ENCODE measurements around the gene PRTG.

PRTG gene

DNA sequence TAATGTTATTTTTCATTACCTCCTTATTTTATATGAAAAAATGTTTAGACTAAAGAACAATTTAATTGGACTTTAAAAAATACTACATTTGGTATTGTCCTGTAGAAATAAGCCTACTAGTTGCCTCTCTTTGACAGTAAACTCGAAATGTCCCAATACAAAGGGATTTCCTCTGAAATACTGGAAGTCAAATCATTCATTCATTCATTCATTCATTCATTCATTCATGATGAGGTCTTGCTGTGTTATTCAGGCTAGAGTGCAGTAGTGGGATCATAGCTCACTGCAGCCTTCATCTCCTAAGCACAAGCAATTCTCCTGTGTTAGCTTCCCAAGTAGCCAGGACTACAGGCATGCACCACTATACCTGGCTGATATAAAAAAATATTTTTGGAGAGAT, 104.2 kb downstream of the PRTG start:
- Histone ChIP-seq H3K27ac (replicated peaks) (no peak overlapping the region), H3K27me3 (ENCODE audit: insufficient read depth, poor library complexity, severe bottlenecking) (no peaks in the 10 kb centered on the region), H3K4me3 (replicated peaks; ENCODE audit: insufficient read depth, low read length) (no peak overlapping the region)
- TF ChIP-seq, protein P1, sequence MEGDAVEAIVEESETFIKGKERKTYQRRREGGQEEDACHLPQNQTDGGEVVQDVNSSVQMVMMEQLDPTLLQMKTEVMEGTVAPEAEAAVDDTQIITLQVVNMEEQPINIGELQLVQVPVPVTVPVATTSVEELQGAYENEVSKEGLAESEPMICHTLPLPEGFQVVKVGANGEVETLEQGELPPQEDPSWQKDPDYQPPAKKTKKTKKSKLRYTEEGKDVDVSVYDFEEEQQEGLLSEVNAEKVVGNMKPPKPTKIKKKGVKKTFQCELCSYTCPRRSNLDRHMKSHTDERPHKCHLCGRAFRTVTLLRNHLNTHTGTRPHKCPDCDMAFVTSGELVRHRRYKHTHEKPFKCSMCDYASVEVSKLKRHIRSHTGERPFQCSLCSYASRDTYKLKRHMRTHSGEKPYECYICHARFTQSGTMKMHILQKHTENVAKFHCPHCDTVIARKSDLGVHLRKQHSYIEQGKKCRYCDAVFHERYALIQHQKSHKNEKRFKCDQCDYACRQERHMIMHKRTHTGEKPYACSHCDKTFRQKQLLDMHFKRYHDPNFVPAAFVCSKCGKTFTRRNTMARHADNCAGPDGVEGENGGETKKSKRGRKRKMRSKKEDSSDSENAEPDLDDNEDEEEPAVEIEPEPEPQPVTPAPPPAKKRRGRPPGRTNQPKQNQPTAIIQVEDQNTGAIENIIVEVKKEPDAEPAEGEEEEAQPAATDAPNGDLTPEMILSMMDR (IDR thresholded peaks at IDR 0.05; ENCODE audit: insufficient read depth, low read length), result no peak
- TF ChIP-seq POLR2AphosphoS5 (IDR thresholded peaks at IDR 0.05; ENCODE audit: low read depth), result no peak
- no peak for TF ChIP-seq SPI1 (IDR thresholded peaks at IDR 0.05; ENCODE audit: borderline replicate concordance, low read depth)
- TF ChIP-seq, protein P2, sequence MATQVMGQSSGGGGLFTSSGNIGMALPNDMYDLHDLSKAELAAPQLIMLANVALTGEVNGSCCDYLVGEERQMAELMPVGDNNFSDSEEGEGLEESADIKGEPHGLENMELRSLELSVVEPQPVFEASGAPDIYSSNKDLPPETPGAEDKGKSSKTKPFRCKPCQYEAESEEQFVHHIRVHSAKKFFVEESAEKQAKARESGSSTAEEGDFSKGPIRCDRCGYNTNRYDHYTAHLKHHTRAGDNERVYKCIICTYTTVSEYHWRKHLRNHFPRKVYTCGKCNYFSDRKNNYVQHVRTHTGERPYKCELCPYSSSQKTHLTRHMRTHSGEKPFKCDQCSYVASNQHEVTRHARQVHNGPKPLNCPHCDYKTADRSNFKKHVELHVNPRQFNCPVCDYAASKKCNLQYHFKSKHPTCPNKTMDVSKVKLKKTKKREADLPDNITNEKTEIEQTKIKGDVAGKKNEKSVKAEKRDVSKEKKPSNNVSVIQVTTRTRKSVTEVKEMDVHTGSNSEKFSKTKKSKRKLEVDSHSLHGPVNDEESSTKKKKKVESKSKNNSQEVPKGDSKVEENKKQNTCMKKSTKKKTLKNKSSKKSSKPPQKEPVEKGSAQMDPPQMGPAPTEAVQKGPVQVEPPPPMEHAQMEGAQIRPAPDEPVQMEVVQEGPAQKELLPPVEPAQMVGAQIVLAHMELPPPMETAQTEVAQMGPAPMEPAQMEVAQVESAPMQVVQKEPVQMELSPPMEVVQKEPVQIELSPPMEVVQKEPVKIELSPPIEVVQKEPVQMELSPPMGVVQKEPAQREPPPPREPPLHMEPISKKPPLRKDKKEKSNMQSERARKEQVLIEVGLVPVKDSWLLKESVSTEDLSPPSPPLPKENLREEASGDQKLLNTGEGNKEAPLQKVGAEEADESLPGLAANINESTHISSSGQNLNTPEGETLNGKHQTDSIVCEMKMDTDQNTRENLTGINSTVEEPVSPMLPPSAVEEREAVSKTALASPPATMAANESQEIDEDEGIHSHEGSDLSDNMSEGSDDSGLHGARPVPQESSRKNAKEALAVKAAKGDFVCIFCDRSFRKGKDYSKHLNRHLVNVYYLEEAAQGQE (IDR thresholded peaks at IDR 0.05; ENCODE audit: insufficient replicate concordance, low read depth), result no peak
- no peak for TF ChIP-seq GABPA (IDR thresholded peaks at IDR 0.05; ENCODE audit: low read depth)
- DNase-seq (ENCODE audit: low read depth in 1 of 2, low spot score in 1 of 2), result no peak

DNA sequence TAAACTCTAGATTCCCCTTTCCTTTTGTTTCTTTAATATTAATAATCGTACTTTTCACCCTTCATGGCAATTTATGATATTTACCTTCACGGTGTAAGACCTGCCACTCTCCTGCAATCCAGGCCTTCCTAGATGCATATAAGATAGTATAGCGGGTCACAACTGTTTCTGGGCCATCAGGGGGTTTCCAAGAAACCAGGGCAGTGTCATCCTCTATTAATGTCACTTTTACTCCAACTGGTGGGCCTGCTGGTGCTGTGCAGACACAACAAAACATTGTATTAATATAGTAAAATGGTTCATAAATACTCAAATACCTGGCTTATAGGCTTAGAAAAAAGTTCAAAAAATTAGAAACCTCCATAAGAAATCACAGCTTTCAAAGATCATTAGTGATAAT, 105.9 kb downstream of the PRTG start:
- no peak for DNase-seq (ENCODE audit: low read depth in 1 of 2, low spot score in 1 of 2)
- no peak for TF ChIP-seq POLR2AphosphoS5 (IDR thresholded peaks at IDR 0.05; ENCODE audit: low read depth)
- Histone ChIP-seq H3K27ac (replicated peaks) (no peak overlapping the region), H3K4me3 (replicated peaks; ENCODE audit: insufficient read depth, low read length) (no peak overlapping the region), H3K27me3 (ENCODE audit: insufficient read depth, poor library complexity, severe bottlenecking) (no peaks in the 10 kb centered on the region)

DNA sequence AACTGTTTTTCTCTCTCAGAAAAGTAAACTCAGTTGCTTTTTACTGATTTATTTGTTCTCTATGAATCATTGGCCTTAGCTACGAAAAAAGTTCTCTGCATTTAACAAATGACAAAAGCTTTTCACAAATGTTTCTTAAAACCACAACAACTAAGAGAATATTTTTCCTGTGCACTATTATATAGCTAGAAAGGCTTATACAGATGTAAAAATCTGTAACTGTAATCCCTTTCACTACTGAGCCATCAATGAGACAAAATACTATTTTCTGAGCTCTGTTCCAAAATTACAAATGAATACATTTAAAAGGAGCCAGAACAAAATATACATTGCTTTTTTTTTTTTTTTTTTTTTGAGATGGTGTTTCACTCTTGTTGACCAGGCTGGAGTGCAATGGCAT, 109.2 kb downstream of the PRTG start:
- no peak for DNase-seq (ENCODE audit: low read depth in 1 of 2, low spot score in 1 of 2)
- no peaks in the 10 kb centered on the region for H3K27me3 ChIP-seq (ENCODE audit: insufficient read depth, poor library complexity, severe bottlenecking)
- no peak overlapping the region for H3K27ac ChIP-seq (replicated peaks)
- TF ChIP-seq, protein P1 (IDR thresholded peaks at IDR 0.05; ENCODE audit: insufficient read depth, low read length), result no peak
- H3K4me3 ChIP-seq (replicated peaks; ENCODE audit: insufficient read depth, low read length), result no peak overlapping the region

DNA sequence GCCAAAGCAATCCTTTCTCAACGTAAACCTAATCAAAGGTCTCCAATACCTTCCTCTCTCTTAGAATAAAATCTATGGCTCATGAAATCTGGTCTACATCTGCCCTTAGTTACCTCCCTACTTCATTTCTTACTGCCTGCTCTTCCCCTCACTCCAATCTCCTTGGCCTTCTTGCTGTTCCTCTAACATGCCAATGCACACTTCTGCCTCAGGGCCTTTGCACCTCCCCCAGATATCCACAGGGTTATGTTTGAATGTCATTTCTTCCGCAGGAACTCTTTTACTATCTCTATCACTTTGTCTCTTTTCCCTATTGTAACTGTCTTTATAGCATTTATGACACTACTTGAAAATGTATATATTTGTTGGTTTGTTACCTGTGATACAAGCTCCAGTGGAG, 110.5 kb downstream of the PRTG start:
- TF ChIP-seq SPI1 (IDR thresholded peaks at IDR 0.05; ENCODE audit: borderline replicate concordance, low read depth), result no peak
- TF ChIP-seq GABPA (IDR thresholded peaks at IDR 0.05; ENCODE audit: low read depth), result no peak
- TF ChIP-seq, protein P2 (IDR thresholded peaks at IDR 0.05; ENCODE audit: insufficient replicate concordance, low read depth), result no peak
- TF ChIP-seq, protein P1 (IDR thresholded peaks at IDR 0.05; ENCODE audit: insufficient read depth, low read length), result no peak
- no peak for TF ChIP-seq POLR2AphosphoS5 (IDR thresholded peaks at IDR 0.05; ENCODE audit: low read depth)
- DNase-seq (ENCODE audit: low read depth in 1 of 2, low spot score in 1 of 2), result no peak
- no peak overlapping the region for H3K4me3 ChIP-seq (replicated peaks; ENCODE audit: insufficient read depth, low read length)
- no peaks in the 10 kb centered on the region for H3K27me3 ChIP-seq (ENCODE audit: insufficient read depth, poor library complexity, severe bottlenecking)
- H3K27ac ChIP-seq (replicated peaks), result no peak overlapping the region
